HuH-7 (cell line): ENCODE measurements around the gene FBXO3.
A peak's percentile ranks its signal among the peaks of the same experiment; 100 is the strongest.

Source experiments
- DNase-seq: peaks from one replicate; pipeline ENCODE4 v3.0.0; 2011; ENCODE audit warnings: low spot score

The FBXO3 gene

GRCh38 chr11:33772870-33773269 is 1.4 kb downstream of the FBXO3 start:
- DNase-seq, result no peak

- DNase-seq, result no peak
These were observed 2.0 kb downstream of the FBXO3 start for GRCh38 chr11:33772300-33772699.

DNA sequence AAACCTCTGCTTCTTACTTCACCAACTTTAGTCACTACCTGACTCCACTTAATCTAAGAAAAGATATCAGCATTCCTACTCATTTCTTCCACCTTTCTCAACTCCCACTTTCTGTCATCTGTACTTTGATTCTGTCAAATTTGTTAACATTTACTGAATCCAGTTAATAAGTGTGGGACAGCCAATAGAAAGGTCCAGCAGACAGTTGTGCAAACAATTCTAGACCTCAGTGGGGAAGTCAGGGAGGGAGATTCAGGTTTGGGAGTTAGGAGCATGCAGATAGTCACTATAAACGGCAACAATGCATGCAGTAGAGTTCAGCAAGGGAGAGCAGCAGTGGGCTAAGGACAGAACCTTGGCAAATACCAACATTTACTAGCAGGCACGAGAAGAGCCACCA is 4.1 kb downstream of the FBXO3 start:
- DNase-seq, result no peak

GRCh38 chr11:33769542-33769941 is 4.8 kb downstream of the FBXO3 start:
- no peak for DNase-seq

GRCh38 chr11:33767624-33768023 is 6.7 kb downstream of the FBXO3 start:
- no peak for DNase-seq

- no peak for DNase-seq
These were observed 8.2 kb downstream of the FBXO3 start for GRCh38 chr11:33766085-33766484.

- DNase-seq, result no peak
These were observed 12.8 kb downstream of the FBXO3 start for GRCh38 chr11:33761471-33761870.

DNA sequence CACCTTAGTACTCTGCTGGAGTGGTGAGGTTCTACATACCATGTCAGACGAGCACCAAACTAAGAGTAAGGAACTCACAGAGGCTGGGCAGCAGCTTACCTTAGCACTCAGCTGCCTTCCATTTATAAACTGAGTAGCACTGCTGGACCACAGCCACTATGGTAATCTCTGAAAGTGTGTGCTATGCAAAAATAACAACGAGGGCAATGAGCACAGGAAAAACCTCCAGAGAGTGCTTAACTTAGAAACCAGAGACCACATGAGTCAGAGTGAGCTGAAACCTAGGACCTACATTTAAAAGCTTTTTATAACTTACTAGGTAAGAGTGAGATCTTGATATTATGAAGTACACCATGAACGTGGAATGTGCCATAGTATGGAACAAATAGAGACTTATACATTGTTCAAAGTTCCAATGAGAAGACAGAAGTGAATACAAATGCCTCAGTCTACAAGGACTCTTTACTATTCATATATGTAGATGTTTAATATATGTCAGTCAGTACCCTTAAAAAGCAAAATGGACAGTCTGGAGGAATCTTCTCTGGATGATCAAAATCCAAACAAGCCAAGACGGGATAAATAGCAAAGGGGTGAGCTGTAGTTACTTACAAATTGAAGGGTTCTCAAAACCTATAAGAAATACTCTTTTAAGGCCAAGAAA is 20.9 kb downstream of the FBXO3 start:
- no peak for DNase-seq

DNA sequence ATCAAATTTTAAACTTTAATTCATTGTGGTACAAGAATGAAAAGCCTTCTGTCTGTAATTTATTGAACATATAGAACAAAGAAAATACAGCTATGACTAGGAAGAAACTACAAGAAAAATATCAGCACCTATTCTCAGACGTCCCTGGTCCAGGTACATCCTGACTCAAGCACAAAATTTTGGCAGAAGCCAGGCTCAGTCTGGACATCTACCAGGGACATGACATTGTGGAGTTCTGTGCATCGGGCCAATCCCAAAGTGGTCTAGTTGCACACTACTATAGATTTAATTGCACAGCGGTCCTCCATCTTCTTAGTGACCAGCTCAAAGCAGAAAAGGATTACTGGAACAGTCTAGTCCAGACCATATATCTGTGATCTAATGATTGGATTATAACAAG is 22.4 kb downstream of the FBXO3 start:
- DNase-seq, result no peak

DNA sequence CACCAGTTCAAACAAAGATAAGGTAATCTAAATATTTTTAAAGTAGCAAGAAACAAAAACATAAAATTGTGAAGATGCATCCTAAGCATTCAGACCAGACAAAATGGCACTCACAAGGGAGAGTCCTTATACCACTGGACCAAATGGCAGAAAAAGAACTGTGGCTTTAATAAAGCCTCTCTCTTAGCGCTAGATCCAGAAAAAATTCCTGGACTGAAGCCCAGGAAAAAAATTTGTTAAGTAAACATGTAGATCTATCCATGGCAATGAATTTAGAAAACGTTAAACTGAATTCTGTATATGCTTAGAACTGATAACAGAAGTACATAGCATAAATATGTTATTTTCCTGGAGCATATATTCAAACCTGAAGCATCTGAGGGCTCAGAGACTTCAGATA is 26.3 kb downstream of the FBXO3 start:
- DNase-seq, result no peak

GRCh38 chr11:33743291-33743690 is 31.0 kb downstream of the FBXO3 start:
- DNase-seq, result no peak

GRCh38 chr11:33742249-33742851 is 32.0 kb downstream of the FBXO3 start:
- DNase-seq, result no peak

GRCh38 chr11:33741806-33742205 is 32.5 kb downstream of the FBXO3 start:
- DNase-seq, result no peak

- no peak for DNase-seq
These were observed 36.9 kb downstream of the FBXO3 start for GRCh38 chr11:33737362-33737821.

- DNase-seq, result peak; percentile 79
These were observed 38.0 kb downstream of the FBXO3 start, which contains the start of gene CD59 for GRCh38 chr11:33736148-33736812. CD59 (minus strand) TSS chr11:33736423; CDS start chr11:33722445, 13,978 bp downstream.

DNA sequence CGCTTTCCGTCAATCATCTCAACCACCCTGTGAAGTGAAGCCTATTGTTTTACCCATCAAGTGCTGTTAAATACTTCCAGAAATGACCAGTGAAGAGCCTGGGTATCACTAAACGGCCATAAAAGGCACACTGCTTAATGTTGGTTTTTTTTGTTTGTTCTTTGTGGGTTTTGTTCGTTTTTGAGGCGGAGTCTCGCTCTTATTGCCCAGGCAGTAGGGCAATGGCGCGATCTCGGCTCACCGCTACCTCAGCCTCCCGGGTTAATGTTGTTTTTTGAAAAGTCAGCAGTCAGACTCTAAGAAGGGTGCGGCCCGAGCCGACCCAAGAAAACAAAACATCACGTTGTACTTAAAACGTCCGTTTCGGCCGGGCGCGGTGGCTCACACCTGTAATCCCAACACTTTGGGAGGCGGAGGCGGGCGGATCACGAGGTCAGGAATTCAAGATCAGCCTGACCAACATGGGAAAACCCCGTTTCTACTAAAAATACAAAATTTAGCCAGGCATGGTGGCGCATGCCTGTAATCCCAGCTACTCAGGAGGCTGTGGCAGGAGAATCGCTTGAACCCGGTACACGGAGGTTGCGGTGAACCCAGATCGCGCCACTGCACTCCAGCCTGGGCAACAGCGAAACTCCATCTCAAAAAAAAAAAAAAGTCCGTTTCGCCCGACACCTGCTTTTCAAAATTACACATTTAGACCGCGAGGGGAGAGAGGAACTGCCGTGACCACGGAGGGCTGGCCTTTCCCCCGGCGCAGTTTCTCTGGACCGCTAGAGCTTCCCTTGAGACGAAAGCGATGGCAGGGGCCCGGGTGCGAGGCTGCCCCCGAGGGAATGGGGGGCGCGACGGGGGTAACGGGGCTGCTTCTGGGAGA is 38.8 kb downstream of the FBXO3 start:
- DNase-seq, result peak; percentile 17

- DNase-seq, result no peak
These were observed 39.7 kb downstream of the FBXO3 start for GRCh38 chr11:33734441-33735270.

DNA sequence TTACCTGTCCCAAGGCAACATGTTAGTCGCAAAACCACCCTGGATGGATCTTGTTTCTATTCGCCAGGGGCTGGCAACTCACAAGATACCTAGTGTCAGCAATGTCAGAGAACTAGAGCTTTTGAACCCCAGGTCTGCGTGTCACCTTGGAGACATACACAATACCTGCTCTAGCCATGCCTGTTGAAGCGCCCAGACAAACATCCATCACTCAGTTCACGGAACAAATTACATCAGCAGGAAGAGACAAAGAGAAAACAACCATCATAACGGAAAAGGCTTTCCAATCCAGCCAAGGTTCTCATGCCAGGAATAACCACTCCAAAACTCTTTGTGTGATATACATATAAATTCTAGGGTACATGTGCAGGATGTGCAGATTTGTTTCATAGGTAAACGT is 40.3 kb downstream of the FBXO3 start:
- no peak for DNase-seq

- no peak for DNase-seq
These were observed 42.4 kb downstream of the FBXO3 start for GRCh38 chr11:33731723-33732531.

- no peak for DNase-seq
These were observed 43.6 kb downstream of the FBXO3 start for GRCh38 chr11:33730716-33731115.
